Activated CD8-positive, alpha-beta memory T cell treated with anti-CD3 and anti-CD28 coated beads, Interleukin-2, amount 50 U/mL, for 1 hour (primary cell): ENCODE data around the gene CTNNA3.

Source experiments
- DNase-seq: peaks from one replicate; pipeline ENCODE4 v3.0.0-alpha.2; 2020; ENCODE audit errors: extremely low read depth

Gene CTNNA3

DNA sequence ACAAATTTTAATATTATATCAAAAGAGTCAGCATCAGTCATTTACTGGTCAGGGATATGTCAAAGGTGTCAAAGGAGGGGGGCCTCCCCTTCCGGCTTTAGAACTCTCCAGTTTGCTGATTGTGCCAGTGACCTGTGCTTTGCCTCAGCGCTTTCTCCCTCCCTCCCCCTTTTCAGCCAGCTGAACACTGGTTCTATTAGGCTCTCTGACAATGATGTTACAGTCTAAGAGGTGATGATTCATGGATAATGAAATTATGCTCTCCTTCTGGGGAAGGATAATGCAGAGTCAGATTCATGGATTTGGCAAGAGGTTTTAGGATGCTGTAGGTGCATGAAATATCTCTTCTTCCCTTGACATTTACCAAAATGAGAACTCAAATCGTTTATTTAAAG, 764.0 kb downstream of the CTNNA3 start:
- DNase-seq = no peak

DNA sequence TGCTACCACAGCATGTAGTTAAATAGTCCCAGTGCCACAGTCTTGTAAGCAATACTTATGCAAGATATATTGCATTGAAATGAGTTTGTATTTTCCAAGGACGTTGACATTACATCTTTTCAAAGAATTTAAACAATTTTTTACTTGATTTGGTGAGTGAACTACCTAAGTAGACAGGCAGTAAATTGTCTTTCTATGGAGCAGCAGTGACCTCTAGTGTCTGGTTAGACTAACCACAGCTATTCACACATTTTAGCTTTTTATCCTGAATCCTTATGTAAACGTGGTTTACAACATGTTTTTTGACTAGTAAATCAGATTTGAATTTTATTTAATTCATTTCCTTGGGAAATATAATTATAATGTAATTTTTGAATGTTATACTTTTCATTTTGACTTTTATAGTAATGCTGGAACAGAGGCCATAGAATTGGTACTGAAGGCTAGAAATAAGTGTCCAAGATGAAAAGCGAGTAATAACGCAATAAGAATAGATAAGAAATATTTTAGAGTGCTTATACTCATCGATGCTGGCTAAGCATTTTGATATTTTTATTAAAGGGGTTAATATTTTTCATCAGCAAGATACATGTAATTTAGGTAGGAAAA, 764.6 kb downstream of the CTNNA3 start:
- DNase-seq = no peak

DNA sequence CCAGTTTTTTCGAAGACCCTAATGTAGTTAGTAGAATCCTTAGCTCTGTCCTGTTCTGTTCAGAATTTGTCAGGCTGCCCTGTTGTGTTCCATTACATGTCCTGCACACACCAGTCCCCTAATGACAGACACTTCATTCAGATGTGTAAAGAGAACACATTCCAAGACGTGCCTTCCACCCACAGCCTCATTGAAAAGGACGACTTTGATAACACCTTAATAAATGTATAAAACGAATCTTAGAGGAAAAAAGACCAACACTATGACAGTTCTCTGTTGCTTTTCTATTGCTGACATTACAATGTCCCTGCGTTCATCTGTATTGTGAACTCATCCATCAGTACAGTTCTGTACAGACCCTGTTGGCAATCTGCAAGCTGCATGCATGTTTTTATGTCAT, 766.6 kb downstream of the CTNNA3 start:
- DNase-seq = no peak

DNA sequence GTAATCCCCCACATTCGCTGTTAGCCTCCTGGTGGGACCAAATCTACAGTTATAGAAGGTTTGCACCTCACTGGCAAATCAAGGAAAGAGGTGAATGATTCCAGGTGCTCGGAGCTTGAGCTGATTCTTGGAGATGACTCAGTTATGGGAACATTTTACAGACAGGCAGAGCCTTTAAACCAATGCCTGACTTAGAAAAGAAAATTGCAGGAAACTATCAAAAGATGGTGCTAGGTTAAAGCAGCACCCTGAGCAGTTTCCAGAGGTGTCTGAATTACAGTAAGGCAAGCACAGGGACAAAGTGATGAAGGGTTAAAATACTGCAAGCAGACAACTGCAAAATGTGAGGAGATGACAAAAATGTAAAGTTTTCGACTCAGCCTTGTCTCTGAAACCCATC, 767.2 kb downstream of the CTNNA3 start:
- DNase-seq = no peak

DNA sequence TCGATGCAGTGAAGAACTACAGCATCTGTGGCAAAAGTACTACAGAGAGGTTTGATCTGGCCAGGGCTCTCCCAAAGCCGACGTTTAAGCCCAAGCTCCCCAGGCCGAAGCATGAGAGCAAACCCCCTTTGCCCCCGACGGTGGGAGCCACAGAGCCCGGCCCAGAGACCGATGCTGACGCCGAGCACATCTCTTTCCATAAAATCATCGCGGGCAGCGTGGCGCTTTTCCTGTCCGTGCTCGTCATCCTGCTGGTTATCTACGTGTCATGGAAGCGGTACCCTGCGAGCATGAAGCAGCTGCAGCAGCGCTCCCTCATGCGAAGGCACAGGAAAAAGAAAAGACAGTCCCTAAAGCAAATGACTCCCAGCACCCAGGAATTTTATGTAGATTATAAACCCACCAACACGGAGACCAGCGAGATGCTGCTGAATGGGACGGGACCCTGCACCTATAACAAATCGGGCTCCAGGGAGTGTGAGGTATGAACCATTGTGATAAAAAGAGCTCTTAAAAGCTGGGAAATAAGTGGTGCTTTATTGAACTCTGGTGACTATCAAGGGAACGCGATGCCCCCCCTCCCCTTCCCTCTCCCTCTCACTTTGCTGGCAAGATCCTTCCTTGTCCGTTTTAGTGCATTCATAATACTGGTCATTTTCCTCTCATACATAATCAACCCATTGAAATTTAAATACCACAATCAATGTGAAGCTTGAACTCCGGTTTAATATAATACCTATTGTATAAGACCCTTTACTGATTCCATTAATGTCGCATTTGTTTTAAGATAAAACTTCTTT, 767.8 kb downstream of the CTNNA3 start:
- no peak for DNase-seq

DNA sequence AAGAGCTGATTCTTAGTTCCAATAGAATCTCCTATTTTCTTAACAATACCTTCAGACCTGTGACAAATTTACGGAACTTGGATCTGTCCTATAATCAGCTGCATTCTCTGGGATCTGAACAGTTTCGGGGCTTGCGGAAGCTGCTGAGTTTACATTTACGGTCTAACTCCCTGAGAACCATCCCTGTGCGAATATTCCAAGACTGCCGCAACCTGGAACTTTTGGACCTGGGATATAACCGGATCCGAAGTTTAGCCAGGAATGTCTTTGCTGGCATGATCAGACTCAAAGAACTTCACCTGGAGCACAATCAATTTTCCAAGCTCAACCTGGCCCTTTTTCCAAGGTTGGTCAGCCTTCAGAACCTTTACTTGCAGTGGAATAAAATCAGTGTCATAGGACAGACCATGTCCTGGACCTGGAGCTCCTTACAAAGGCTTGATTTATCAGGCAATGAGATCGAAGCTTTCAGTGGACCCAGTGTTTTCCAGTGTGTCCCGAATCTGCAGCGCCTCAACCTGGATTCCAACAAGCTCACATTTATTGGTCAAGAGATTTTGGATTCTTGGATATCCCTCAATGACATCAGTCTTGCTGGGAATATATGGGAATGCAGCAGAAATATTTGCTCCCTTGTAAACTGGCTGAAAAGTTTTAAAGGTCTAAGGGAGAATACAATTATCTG, 768.6 kb downstream of the CTNNA3 start:
- no peak for DNase-seq

DNA sequence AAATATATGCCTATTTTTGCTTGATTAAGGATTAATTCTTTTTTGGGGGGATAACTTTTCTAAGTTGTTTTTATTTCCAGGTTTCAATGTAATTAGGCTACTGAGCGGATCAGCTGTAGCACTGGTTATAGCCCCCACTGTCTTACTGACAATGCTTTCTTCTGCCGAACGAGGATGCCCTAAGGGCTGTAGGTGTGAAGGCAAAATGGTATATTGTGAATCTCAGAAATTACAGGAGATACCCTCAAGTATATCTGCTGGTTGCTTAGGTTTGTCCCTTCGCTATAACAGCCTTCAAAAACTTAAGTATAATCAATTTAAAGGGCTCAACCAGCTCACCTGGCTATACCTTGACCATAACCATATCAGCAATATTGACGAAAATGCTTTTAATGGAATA, 769.2 kb downstream of the CTNNA3 start:
- DNase-seq = no peak

DNA sequence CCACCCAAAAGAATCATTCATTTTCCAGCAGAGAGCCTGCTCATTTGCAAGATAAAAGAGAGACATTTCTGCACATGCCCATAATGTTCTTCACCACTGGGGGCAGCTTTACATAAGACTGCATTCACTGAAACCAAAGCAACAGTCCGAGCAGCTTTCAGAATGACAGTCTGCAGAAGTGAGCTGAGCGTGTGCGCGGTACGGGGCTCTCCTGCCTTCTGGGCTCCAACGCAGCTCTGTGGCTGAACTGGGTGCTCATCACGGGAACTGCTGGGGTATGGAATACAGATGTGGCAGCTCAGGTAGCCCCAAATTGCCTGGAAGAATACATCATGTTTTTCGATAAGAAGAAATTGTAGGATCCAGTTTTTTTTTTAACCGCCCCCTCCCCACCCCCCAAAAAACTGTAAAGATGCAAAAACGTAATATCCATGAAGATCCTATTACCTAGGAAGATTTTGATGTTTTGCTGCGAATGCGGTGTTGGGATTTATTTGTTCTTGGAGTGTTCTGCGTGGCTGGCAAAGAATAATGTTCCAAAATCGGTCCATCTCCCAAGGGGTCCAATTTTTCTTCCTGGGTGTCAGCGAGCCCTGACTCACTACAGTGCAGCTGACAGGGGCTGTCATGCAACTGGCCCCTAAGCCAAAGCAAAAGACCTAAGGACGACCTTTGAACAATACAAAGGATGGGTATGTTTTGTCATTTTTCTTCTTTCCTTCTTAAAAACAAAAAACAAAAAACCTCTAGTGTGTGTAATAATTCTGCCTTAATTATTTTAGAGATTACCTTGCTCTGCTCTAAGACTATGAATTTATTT, 769.9 kb downstream of the CTNNA3 start, which contains the start of gene LRRTM3:
Gene LRRTM3, plus strand, starts transcription at position 141 of the 820 bp plus-strand sequence.
- no peak for DNase-seq

DNA sequence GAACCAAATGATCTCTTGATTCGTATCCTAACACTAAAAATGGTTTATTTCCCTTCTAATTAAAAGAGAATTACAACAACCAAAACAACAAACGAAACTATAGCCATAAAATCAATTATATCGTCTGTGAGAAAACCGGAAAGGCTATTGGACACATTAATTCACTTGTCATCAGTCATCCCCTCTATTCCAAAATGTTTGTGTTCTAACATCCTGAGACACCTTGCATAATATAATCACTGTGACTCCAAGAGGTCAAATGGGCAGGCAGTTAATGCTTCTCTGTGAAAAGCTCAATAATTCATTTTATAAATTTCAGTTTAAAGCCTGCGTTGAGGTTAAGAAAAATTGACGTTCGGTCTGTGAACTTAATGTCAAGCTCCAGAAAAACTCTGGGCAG, 770.6 kb downstream of the CTNNA3 start:
- no peak for DNase-seq

DNA sequence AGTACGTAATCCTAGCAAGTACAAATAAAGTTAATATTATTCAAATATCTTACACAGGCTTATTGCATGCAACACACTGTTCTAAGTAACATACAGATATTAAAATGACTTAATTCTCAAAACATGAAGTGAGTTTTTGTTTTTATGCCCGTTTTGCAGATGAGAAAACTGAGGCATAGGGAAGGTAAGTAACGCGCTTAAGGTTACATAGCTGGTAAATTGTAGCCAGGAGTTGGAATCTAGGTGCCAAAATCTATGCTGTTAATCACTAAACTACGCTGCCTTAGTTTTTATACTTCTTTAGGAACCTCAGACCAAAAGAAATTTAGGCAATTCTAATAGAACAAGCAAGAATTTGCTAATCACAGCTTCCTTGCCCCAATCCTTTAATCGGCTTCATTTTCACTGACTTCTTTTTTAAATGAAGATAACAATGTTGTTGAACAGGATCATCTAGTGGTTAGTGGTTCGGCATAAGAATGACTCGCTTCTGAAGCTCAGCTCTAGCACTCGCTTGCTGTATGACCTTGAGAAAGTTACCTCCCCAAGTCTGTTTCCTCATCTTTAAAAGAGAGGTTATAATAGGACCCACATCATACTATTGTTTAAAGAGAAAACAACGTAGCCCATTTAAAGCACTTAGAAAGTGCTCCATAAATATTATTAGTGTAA, 771.2 kb downstream of the CTNNA3 start:
- DNase-seq = no peak

DNA sequence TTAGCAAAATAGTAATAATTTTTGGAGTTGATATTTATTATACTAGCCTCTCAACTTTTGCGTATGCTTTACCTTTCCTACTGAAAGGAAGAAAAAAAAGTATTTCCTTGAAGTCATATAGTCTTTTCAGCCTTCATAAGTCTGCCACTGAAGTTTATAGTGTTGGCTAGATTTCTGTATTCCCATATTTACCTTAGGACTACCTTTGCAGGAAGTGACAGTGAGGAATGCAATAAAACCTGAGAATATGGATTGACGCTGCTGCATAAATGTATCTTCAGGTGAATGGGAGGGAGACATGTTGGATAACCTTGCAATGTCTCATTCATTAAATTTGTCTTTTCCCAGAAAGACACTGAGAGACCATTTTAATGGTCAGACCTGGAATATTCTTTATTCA, 776.7 kb downstream of the CTNNA3 start:
- DNase-seq = no peak

DNA sequence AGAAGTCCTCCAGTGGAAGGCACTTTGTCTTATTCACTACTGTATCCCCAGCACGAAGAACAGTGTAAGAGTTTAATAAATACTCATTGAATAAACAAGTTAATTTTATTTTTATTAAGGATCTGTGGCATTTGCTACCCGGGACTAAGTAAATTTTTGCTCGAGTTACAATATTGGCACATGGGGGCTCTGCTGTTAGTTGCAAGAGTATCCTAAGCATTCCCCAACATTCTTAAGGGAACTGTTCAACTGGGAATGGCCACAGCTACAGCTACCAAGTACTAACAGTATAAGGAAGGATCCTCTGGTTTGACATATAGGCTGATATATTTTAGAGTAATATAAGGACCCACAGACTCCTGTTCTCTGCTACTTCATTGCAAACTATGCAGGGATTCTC, 778.9 kb downstream of the CTNNA3 start:
- DNase-seq = no peak

DNA sequence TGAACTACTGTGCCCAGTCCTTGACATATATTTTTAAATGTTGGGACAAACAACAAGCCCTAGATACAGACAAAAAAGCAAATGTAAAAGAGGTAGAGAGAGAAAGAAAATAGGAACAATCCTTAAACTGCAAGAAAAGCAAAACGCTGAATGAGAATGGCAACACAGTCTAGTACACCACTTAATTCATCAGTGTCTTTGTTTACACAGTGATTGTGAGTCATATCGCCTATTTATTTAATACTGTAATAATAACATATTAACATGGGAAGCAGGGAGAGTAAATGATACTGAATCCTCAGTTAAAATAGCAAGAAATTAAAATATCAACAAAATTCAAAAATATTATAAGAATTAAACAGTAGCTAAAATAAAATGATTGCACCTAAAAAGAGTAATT, 780.0 kb downstream of the CTNNA3 start:
- no peak for DNase-seq

DNA sequence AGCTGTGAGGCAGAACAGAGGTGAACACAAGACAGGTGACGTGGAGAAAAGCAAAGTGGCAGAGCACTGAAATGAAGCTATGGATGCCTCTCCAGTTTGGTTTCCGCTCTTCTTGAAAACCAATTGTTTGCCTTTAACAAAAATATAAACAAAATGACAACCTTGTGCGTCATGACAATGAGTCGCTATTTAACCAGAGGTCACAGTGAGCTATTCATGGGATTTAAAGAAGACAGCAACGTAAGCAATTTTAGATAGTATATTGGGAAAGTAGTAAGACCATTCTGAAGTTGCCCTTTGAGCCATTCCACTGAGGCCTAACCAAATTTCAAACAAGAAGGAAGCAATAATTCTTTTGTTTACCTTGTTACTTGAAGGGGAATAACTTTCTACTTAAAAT, 785.3 kb downstream of the CTNNA3 start:
- DNase-seq = no peak

DNA sequence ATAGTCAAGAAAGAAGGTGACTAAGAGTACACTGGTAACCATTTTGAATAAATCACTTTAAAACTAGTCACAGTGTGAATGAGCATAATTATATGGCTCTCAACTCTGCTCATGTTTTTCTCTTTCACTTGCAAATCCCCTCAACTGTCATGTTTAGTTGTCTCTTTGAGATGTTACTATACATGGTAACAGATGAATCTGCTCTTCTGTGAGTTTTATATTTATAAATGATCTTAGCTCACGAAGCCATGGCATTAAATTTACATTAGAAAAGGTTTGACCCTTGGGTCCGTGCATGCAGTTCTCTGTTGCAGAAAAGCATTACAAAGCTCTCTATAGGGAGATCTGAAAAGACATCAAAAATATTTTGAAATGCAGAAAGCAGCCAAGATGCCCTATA, 803.1 kb downstream of the CTNNA3 start:
- no peak for DNase-seq

DNA sequence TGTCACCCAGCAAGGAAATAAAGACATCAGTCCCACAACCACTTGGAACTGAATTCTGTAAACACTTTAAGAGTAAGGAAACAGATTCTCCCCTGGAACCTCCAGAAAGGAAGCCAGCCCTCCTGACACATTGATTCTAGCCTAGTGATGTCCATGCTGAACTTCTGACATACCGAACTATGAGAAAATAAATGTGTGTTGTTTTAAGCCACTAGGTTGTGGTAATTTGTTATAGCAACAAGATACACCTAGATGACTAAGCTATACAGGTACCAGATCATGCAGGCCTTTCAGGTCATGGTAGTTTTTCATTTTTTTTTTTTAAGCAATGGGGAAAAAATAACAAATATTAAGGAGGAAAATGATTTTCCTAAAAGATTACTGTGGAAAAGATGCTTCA, 807.8 kb downstream of the CTNNA3 start:
- DNase-seq = no peak

DNA sequence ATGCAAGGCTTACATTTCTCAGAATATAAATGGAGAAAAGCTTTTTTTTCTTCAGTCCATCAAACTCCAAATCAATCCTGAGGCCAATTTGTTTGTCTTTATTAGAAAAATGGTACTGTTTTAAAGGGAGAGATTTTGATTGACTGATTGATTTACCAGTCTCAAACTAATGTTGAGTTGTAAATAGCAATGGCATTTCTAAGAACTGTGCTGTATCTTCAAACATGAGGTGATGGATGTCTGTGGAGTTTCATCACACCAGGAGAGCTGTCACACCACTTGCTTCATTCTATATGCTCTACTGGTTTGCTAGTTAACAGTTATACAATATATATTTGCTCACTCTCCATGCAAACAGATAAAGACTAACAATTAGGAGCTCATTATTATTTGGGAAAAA, 809.1 kb downstream of the CTNNA3 start:
- no peak for DNase-seq

DNA sequence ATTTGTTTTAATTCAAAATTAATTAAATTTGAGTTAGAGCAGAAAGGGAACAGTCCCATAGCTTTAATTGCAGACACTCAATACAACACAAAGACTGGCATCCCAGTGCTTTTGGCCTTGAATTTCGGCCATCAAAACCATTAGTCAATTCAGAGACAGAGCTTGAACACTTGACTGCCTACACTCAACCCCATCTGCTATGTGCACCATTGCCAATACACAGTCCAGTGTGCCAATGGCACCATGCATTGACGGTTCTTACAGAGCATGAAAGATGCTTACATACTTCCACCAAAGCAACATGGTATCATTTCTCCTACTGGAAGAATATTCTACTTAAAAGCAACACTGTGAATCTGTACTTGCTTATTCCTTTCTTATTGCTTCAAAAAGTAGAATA, 813.7 kb downstream of the CTNNA3 start:
- DNase-seq = no peak

DNA sequence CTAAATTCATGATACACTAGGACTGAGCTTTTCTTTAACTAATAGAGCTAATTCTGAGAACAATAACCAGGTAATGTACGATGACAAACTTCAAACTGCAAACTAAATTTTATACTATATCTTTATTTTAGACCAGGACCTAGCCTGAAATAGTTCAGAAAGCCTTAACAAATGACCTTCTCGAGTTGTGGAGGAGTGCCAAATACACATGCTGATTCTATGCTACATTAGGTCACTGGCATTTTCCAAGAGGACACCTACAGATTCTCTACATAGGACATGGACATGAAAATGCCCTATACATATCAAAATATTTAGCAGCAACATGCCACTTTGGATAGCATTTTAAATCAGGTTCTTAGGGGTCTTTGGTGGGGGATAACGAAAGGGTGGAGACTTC, 814.2 kb downstream of the CTNNA3 start:
- DNase-seq = no peak

DNA sequence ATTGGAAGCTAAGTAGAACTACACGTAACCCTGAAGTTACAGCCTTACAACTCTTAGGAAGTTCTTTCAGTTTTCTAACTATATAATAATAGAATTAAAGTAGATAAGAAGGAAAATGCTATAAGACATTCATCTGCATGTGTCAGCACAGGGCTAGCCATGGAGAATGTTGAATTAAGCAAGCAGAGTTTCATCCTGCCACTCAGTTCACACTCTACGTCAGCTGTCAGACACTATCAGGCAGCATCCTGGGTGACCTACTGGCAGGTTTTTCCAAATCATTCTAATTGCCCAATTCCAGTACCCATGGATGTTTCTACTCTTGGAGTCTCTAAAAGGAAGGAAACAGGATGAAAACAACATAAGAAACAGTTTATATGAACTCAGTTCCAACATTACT, 815.2 kb downstream of the CTNNA3 start:
- no peak for DNase-seq

DNA sequence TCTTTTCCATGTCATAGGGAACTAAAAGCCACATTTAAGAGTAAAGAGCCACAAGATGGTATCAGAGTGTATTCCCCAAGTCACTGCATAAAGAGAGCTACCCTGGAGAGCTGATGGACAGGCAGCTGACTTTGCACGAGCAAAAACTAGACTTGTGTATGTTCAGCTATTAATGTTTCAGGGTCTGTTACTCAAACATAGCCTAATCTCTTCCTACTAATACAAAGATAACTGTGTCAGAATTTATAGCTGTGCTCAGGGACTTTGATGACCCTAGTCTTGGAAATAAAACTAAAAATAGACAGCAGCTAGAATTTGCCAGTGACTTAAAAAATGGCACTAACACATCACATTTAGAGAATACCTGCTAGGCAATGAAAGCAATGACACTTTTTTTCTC, 815.7 kb downstream of the CTNNA3 start:
- DNase-seq = no peak

DNA sequence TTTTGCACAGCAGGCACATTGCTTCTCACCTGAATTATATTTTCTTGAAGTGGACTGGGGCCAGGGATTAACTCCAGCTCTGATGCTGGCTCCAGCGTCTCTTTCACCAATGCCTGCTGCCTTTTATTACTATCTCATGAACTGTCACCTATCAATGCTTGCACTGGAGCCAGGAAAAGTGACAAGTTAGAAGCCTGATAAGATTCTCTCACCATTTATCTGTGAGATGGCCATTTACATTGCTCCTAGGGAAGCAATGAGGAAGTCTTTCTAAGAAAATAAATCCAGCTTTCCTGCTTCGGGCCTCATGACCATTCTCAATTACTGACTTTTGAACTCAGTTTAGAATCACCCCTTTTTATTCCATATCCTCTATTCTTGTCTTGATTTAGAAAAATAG, 818.6 kb downstream of the CTNNA3 start:
- DNase-seq = no peak
